Effector memory CD4-positive, alpha-beta T cell (primary cell): ENCODE measurements around the gene EIF1AD.
A peak's percentile ranks its signal among the peaks of the same experiment; 100 is the strongest.

Source experiments
- DNase-seq, 3 donors: peaks; one replicate each; pipeline ENCODE4 v3.0.0-alpha.2; 2020
- H3K27ac ChIP-seq: 2 replicates; pipeline ENCODE4 v1.7.0; 2013; ENCODE audit warnings: mild to moderate bottlenecking, low read length, moderate library complexity; ENCODE audit not compliant: insufficient read depth, poor library complexity, severe bottlenecking
- H3K27me3 ChIP-seq: replicated peaks from 2 replicates; pipeline ENCODE4 v1.7.0; 2013; ENCODE audit warnings: mild to moderate bottlenecking, low read length; ENCODE audit not compliant: insufficient read depth, control insufficient read depth, poor library complexity, severe bottlenecking
- H3K36me3 ChIP-seq: 2 replicates; pipeline ENCODE4 v1.7.0; 2013; ENCODE audit warnings: mild to moderate bottlenecking, low read length, moderate library complexity; ENCODE audit not compliant: control insufficient read depth, insufficient read depth
- H3K4me1 ChIP-seq: 2 replicates; pipeline ENCODE4 v1.7.0; 2013; ENCODE audit warnings: low read length, mild to moderate bottlenecking; ENCODE audit not compliant: control insufficient read depth, insufficient read depth, poor library complexity, severe bottlenecking
- H3K4me3 ChIP-seq: 2 replicates; pipeline ENCODE4 v1.7.0; 2013; ENCODE audit warnings: low read length, low read depth, mild to moderate bottlenecking; ENCODE audit not compliant: insufficient read depth, poor library complexity, severe bottlenecking
- H3K9me3 ChIP-seq: 2 replicates; pipeline ENCODE4 v1.7.0; 2013; ENCODE audit warnings: mild to moderate bottlenecking, low read length, moderate library complexity; ENCODE audit not compliant: control insufficient read depth

EIF1AD gene

DNA sequence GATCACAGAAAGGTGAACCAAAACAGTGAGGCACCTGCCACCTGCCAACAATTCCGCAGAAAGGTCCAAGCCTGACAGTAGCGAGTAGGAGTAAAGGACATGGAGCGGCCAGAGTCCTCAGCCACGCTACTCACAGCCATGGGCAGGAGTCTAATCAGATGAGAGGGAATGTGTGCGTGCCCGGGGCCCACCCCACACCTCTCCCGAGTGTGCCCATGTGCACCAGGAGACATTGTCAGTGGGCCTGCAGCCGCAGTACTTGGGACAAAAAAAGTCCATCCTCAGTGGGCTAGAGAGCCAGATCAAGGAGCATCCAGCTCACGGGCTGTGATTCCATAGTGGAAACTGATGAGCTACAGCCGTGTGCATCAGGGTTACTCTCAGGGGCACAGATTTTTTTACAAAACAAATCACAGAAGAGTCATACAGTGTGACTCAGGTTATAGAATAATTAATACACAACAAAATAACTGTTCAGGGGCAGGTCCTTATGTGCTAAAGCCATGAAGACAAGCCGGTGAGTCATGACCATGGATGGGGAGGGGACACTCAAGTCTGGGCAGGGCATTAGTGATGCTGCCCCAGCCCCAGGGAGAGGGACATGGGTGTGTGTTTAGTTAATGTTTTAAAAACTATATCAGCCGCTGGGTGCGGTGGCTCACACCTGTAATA is 28.4 kb downstream of the EIF1AD start:
- no peak for DNase-seq
- Histone ChIP-seq H3K27ac (no peak overlapping the region), H3K27me3 (no peaks in the 10 kb centered on the region), H3K4me1 (no peaks in the 10 kb centered on the region), H3K4me3 (no peak overlapping the region), H3K9me3 (no peaks in the 10 kb centered on the region), H3K36me3 (peaks cover 46% of the 10 kb centered on the region)

DNA sequence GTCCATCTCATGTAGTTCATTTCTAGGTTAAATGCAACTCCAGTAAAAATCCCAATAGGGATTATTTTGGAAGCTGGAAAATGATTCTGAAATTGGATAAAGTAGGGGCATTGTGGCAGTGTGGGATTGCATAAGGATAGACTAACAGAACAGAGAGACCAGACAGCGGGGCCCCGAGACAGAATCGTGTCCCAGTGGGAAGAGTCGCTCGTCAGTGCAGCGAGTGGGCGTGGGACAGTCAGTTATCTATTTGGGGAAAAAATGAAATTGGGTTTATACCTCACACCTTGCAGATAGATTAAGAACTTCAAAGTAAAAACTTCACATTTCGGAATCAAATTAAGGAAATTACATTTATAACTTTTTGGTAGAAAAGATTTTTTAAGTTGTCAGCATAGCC is 29.8 kb downstream of the EIF1AD start:
- DNase-seq, result no peak
- Histone ChIP-seq H3K27ac (no peak overlapping the region), H3K27me3 (no peaks in the 10 kb centered on the region), H3K4me3 (no peak overlapping the region), H3K4me1 (no peaks in the 10 kb centered on the region), H3K9me3 (no peaks in the 10 kb centered on the region), H3K36me3 (peaks cover 48% of the 10 kb centered on the region)

DNA sequence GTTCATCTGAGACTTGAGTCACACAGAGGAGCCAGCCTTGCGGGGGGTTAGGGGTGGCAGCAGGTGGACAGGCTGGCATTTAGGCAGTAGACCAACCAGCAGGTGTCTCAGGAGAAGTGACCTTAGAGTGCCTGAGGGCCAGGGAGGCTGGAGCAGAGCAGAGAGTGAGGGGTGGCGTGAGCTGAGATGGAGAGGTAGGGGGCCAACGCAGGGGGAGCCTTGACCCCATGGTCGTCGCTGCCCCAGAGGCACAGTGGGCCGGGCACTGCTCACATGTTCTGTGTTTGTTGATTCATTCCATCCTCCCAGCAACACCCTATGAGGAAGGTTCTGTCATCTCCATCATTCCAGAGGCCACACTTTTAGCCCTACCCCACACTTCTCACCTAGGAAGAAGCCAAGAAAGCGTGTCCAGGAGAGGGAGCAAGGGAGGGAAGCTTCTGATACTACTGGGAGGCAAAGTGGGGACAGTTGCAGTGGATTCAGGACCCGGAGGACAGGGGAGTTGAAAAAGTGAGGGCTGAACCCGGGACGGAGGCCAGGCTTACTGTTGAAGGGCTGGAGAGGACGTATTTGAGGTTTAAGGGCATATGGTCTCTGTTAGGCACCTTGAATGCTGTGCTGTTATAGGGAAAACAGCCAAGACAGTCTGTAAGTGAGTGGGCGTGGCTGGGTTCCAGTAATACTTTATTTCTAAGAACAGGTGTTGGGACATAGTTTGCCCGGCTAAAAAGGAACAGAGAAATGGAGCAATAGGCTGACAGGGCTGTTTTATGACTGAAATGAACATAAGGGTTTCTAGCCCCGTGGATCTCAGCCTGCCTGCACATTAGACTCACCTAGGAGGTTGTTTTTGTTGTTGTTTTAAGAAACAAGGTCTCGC is 33.1 kb downstream of the EIF1AD start:
- Histone ChIP-seq H3K4me3 (no peak overlapping the region), H3K27ac (no peak overlapping the region), H3K27me3 (no peaks in the 10 kb centered on the region), H3K36me3 (peaks cover 67% of the 10 kb centered on the region), H3K4me1 (peaks cover under 1% of the 10 kb centered on the region), H3K9me3 (no peaks in the 10 kb centered on the region)
- DNase-seq, result no peak

DNA sequence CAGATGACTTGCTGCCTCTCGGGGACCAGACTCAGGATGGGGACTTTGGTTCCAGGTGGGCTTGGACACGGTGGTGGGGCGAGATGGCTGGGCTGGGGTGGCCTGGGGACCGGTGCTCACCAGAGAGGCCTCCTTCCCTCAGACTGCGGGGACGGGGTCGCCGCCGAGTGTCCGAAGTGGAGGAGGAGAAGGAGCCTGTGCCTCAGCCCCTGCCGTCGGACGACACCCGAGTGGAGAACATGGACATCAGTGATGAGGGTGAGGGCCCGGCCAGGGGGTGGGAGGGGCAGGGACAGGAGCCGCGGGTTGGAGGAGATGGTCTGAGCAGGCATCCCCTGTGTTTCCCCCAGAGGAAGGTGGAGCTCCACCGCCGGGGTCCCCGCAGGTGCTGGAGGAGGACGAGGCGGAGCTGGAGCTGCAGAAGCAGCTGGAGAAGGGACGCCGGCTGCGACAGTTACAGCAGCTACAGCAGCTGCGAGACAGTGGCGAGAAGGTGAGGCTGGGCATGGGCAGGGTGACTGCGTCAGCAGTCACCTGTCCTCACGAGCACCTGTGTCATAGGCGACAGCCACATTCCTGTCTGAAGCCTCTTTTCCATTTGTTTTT is 34.5 kb downstream of the EIF1AD start:
- Histone ChIP-seq H3K27me3 (no peaks in the 10 kb centered on the region), H3K4me3 (no peak overlapping the region), H3K27ac (no peak overlapping the region), H3K4me1 (peaks cover 14% of the 10 kb centered on the region), H3K36me3 (peaks cover 63% of the 10 kb centered on the region), H3K9me3 (no peaks in the 10 kb centered on the region)
- DNase-seq, result no peak

DNA sequence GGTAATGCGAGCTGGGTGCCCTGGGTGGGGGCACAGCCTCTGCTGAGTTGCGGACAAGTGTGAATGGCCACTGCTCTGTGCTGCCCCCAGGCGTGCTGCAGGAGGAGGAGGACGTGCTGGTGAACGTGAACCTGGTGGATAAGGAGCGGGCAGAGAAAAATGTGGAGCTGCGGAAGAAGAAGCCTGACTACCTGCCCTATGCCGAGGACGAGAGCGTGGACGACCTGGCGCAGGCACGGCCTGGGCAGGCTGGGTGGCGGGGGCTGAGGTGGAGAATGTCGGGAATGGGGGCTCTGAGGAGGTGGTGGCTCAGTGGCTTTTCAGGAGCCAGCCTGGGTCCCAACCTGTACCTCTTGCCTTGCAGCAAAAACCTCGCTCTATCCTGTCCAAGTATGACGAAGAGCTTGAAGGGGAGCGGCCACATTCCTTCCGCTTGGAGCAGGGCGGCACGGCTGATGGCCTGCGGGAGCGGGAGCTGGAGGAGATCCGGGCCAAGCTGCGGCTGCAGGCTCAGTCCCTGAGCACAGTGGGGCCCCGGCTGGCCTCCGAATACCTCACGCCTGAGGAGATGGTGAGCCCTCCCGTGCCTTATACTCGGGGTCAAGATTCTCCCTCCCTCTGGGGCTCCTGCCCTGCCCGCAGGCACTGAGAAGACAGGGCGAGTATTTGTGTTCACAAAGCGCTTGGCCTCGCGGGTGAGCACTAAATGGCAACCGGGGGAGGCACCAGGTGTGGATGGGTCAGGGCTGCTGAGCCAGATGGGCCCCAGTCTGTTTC is 35.8 kb downstream of the EIF1AD start:
- DNase-seq, result no peak
- Histone ChIP-seq H3K4me3 (no peak overlapping the region), H3K36me3 (peaks cover 63% of the 10 kb centered on the region), H3K27me3 (no peaks in the 10 kb centered on the region), H3K27ac (no peak overlapping the region), H3K9me3 (no peaks in the 10 kb centered on the region), H3K4me1 (peaks cover 18% of the 10 kb centered on the region)

DNA sequence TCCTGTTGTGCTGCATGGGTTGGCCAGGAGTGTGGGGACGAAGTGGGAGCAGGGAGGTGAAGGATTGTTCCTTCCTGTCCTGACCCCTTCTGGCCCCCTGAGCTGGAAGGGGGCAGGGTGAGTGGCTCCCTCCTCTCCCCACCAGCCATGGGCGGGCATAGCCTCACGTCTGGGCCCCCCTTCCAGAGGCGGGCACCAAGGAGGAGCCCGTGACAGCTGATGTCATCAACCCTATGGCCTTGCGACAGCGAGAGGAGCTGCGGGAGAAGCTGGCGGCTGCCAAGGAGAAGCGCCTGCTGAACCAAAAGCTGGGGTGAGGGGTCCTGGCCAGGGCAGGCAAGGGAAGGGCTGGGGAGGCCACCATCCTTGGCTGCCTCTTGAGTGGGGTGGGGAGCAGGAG is 37.1 kb downstream of the EIF1AD start:
- no peaks in the 10 kb centered on the region for H3K27me3 ChIP-seq
- peaks cover 60% of the 10 kb centered on the region for H3K36me3 ChIP-seq
- H3K4me3 ChIP-seq, result no peak overlapping the region
- DNase-seq, result no peak
- no peak overlapping the region for H3K27ac ChIP-seq
- peaks cover 18% of the 10 kb centered on the region for H3K4me1 ChIP-seq
- no peaks in the 10 kb centered on the region for H3K9me3 ChIP-seq

DNA sequence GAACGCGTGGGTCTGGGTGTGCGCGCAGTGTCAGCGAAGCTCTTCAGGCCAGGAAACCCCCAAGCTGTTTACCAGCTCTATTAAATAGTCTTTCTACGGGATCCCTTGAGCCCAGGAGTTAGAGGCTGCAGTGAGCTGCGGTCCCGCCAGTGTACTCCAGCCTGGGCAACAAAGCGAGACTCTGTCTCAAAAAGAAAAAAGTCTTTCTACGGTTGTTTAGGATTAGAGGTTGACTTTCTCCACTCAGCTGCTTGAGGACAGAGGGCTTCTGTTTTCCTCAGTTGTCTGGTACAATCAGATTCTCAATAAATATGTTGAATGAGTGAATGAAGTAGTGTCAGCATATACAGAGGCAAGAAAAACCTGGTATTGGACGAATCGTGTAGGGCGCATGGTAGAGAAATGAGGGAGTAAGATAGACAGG is 39.8 kb downstream of the EIF1AD start:
- no peaks in the 10 kb centered on the region for H3K27me3 ChIP-seq
- H3K27ac ChIP-seq, result peak overlapping the region; percentile 98
- H3K4me1 ChIP-seq, result peaks cover 21% of the 10 kb centered on the region
- peak overlapping the region; percentile 100 for H3K4me3 ChIP-seq
- H3K36me3 ChIP-seq, result peaks cover 33% of the 10 kb centered on the region
- DNase-seq, result no peak
- H3K9me3 ChIP-seq, result no peaks in the 10 kb centered on the region

DNA sequence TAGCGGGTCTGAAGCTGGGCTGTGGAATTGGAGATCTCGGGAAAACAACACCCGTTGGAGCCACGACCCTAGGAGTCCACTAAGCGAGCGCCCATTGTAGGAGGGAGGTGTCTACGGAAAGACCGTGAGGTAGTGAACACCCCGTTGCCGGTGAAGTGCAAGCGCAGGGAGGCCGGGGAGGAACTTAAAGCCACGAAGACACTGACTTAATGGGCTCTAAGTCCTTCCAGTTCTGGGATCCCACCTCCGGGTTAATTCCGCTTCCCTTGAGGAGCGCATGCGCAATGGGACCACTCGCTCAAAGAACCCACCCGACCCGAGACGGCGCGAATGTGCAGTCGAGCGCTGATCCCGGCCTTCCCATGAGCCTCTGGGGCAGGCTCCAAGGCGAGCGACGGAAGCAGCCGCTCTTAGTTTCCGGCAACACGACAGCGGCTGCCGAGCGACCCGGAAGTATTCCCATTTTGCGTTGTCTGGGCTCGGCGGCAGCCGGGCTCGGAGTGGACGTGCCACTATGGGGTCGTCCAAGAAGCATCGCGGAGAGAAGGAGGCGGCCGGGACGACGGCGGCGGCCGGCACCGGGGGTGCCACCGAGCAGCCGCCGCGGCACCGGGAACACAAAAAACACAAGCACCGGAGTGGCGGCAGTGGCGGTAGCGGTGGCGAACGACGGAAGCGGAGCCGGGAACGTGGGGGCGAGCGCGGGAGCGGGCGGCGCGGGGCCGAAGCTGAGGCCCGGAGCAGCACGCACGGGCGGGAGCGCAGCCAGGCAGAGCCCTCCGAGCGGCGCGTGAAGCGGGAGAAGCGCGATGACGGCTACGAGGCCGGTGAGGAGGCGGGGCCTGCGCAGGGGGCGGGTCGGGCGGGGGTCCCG is 40.5 kb downstream of the EIF1AD start, which contains the start of gene SART1:
Gene SART1 (plus strand): TSS at position 468 of the 874 bp plus-strand sequence. CDS start 47 bp downstream, at position 515.
- peaks cover 26% of the 10 kb centered on the region for H3K36me3 ChIP-seq
- H3K9me3 ChIP-seq, result no peaks in the 10 kb centered on the region
- no peaks in the 10 kb centered on the region for H3K27me3 ChIP-seq
- H3K4me3 ChIP-seq, result peak within 1 kb of the TSS; percentile 100
- peak within 1 kb of the TSS; percentile 98 for H3K27ac ChIP-seq
- peaks cover 21% of the 10 kb centered on the region for H3K4me1 ChIP-seq
- DNase-seq, result peak; percentile 95

DNA sequence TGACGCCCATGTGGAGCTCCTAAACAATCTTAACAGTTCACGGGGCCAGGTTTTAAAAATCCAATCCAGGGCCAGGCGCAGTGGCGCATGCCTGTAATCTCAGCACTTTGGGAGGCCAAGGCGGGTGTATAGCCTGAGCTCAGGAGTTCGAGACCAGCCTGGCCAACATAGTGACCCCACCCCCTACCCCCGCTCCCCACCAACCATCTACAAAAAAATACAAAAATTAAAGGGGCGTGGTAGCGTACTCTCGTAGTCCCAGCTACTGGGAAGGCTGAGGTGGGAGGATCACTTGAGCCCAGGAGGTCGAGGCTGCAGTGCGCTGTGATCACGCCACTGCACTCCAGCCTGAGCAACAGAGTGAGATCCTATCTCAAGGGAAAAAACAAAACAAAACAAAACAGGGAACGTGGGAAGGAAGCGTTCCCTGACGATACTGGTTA is 41.1 kb downstream of the EIF1AD start:
- H3K27me3 ChIP-seq, result no peaks in the 10 kb centered on the region
- peak overlapping the region; percentile 98 for H3K27ac ChIP-seq
- peaks cover 21% of the 10 kb centered on the region for H3K4me1 ChIP-seq
- H3K9me3 ChIP-seq, result no peaks in the 10 kb centered on the region
- peak overlapping the region; percentile 100 for H3K4me3 ChIP-seq
- peaks cover 20% of the 10 kb centered on the region for H3K36me3 ChIP-seq
- DNase-seq, result no peak
